ENCODE data around the gene SMCR8.

GRCh38 chr17:18344021-18344420, 28.9 kb downstream of the SMCR8 start:
- TF ChIP-seq RFX5 (IDR thresholded peaks at IDR 0.05; ENCODE audit: low read depth, low read length), result no peak
- TF ChIP-seq CTCF (conservative IDR thresholded peaks at IDR 0.05; ENCODE audit: low read depth, low read length), result no peak
- no peak for TF ChIP-seq CEBPB (IDR thresholded peaks at IDR 0.05; ENCODE audit: low read depth, low read length)
- no peak for TF ChIP-seq POLR2A (IDR thresholded peaks at IDR 0.05; ENCODE audit: low read depth, low read length)
- no peak for TF ChIP-seq MXI1 (IDR thresholded peaks at IDR 0.05; ENCODE audit: borderline replicate concordance, low read depth, low read length)

All from IMR-90 (cell line).